Coronary artery (tissue), 2 donors: ENCODE data around the gene DNAAF1.

Experiments used
- DNase-seq: peaks from one replicate; pipeline ENCODE4 v3.0.0-alpha.2; 2017; ENCODE audit warnings: low spot score
- H3K27ac ChIP-seq, 2 donors: fragments of 200-600 bp; sonication (generic); one replicate each; pipeline ENCODE4 v1.5.1; 2016 to 2019
- H3K4me3 ChIP-seq: fragments of 200-600 bp; sonication (generic); 2 replicates; pipeline ENCODE4 v1.5.1; 2016; ENCODE audit warnings: mild to moderate bottlenecking, moderate library complexity
- TF ChIP-seq, protein P1 (sequence below): fragments of 200-600 bp; sonication (generic); IDR thresholded peaks from one replicate; pipeline ENCODE4 v1.5.1; 2019; ENCODE audit warnings: antibody characterized with exemption

Gene DNAAF1

GRCh38 chr16:84175350-84176081 lies 30.4 kb downstream of the DNAAF1 start:
- TF ChIP-seq, protein P1, sequence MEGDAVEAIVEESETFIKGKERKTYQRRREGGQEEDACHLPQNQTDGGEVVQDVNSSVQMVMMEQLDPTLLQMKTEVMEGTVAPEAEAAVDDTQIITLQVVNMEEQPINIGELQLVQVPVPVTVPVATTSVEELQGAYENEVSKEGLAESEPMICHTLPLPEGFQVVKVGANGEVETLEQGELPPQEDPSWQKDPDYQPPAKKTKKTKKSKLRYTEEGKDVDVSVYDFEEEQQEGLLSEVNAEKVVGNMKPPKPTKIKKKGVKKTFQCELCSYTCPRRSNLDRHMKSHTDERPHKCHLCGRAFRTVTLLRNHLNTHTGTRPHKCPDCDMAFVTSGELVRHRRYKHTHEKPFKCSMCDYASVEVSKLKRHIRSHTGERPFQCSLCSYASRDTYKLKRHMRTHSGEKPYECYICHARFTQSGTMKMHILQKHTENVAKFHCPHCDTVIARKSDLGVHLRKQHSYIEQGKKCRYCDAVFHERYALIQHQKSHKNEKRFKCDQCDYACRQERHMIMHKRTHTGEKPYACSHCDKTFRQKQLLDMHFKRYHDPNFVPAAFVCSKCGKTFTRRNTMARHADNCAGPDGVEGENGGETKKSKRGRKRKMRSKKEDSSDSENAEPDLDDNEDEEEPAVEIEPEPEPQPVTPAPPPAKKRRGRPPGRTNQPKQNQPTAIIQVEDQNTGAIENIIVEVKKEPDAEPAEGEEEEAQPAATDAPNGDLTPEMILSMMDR = peak; percentile 49
- H3K27ac ChIP-seq = peak overlapping the region; percentile 40 to 42
- peak; percentile 73 for DNase-seq
- no peak overlapping the region for H3K4me3 ChIP-seq

- Histone ChIP-seq H3K27ac (peak overlapping the region; percentile 40 to 79), H3K4me3 (no peak overlapping the region)
- TF ChIP-seq, protein P1 = no peak
- DNase-seq = no peak
Observed at GRCh38 chr16:84176192-84177053, 31.3 kb downstream of the DNAAF1 start.

GRCh38 chr16:84177741-84178073 lies 32.6 kb downstream of the DNAAF1 start:
- Histone ChIP-seq H3K27ac (peak overlapping the region; percentile 45 to 79), H3K4me3 (peak overlapping the region; percentile 3)
- no peak for DNase-seq
- TF ChIP-seq, protein P1 = no peak

GRCh38 chr16:84178146-84178765 lies 33.1 kb downstream of the DNAAF1 start:
- TF ChIP-seq, protein P1 = no peak
- no peak overlapping the region for H3K4me3 ChIP-seq
- no peak for DNase-seq
- peak overlapping the region; percentile 45 to 79 for H3K27ac ChIP-seq

DNA sequence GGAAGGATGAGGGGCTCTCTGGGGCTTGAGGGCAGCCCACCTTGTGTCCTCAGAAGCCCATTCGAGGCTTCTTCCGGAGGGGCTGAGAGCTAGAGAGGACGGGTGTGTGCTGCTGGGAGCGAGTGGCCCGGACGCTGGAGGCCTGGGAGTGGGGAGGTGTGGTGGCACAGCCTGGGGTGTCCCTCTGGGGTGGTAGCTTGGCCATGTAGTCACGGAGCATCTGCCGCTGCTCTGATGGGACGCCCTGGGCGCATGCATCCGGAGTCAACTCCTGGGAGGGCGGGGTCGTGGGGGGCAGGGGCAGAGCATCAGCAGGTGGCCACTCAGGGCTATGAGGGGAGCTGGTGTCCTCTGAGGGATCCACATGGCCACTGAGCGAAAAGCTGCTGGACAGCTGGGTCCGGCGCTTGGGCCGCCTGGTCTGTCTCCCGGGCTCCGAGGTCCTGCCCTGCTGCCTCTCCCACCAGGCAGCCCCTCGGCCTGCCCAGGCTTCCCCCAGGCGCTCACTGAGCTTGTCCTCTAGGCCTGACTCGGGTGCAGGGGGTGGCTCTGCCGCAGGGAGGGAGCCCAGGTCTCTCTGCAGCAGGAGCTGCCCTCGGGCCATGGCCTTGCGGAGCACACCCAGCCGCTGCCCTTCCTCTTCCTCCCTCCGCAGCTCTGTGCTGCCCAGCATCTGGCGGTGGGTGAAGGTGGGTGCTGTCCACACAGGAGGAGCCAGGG lies 33.9 kb downstream of the DNAAF1 start:
- H3K27ac ChIP-seq = no peak overlapping the region
- TF ChIP-seq, protein P1 = no peak
- no peak for DNase-seq
- no peak overlapping the region for H3K4me3 ChIP-seq

GRCh38 chr16:84179612-84180320 lies 34.7 kb downstream of the DNAAF1 start:
- H3K27ac ChIP-seq = no peak overlapping the region
- TF ChIP-seq, protein P1 = no peak
- no peak overlapping the region for H3K4me3 ChIP-seq
- DNase-seq = no peak
